NT2/D1 (cell line): ENCODE measurements around the gene PROSER3.

Source experiments
- YY1 ChIP-seq: IDR thresholded peaks from 2 replicates; pipeline ENCODE4 v1.6.1; 2011; ENCODE audit not compliant: insufficient read length, insufficient read depth
- ZNF274 ChIP-seq: IDR thresholded peaks from 2 replicates; pipeline ENCODE4 v1.6.1; 2011; ENCODE audit warnings: mild to moderate bottlenecking, low read depth, low read length

DNA sequence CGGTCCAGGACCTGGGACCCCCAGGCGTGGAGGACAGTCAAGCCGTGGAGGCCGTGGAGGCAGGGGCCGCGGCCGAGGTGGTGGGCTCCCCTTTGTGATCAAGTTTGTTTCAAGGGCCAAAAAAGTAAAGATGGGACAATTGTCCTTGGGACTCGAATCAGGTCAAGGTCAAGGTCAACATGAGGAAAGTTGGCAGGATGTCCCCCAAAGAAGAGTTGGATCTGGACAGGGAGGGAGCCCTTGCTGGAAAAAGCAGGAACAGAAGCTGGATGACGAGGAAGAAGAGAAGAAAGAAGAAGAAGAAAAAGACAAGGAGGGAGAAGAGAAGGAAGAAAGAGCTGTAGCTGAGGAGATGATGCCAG is 37.8 kb upstream of the PROSER3 start:
- TF ChIP-seq ZNF274 (no peak), YY1 (no peak)
